Measurements from ENCODE around the gene SPEG.

SPEG gene

GRCh38 chr2:219499555-219499954, 64.9 kb downstream of the SPEG start:
- DNase-seq, result no peak

GRCh38 chr2:219500135-219500534, 65.5 kb downstream of the SPEG start:
- no peak for DNase-seq

GRCh38 chr2:219501849-219502248, 67.2 kb downstream of the SPEG start:
- DNase-seq, result no peak

GRCh38 chr2:219502618-219503017, 68.0 kb downstream of the SPEG start:
- no peak for DNase-seq

GRCh38 chr2:219505585-219505984, 70.9 kb downstream of the SPEG start:
- DNase-seq, result no peak

- no peak for DNase-seq
Measured at GRCh38 chr2:219506153-219506801, 71.6 kb downstream of the SPEG start.

GRCh38 chr2:219506802-219507526, 72.3 kb downstream of the SPEG start:
- DNase-seq, result no peak

- DNase-seq, result no peak
Measured at GRCh38 chr2:219507581-219508443, 73.2 kb downstream of the SPEG start.

- DNase-seq, result no peak
Measured at GRCh38 chr2:219508444-219508734, 73.7 kb downstream of the SPEG start.

GRCh38 chr2:219508971-219509779, 74.5 kb downstream of the SPEG start:
- no peak for DNase-seq

GRCh38 chr2:219509780-219510511, 75.3 kb downstream of the SPEG start:
- peak; percentile 34 for DNase-seq

GRCh38 chr2:219510512-219511135, 76.0 kb downstream of the SPEG start:
- DNase-seq, result no peak

- no peak for DNase-seq
Measured at GRCh38 chr2:219511547-219512325, 77.1 kb downstream of the SPEG start.

- no peak for DNase-seq
Measured at GRCh38 chr2:219512524-219513216, 78.0 kb downstream of the SPEG start.

- no peak for DNase-seq
Measured at GRCh38 chr2:219513787-219514186, 79.1 kb downstream of the SPEG start.

GRCh38 chr2:219514196-219514761, 79.6 kb downstream of the SPEG start, which contains the start of gene ASIC4:
Gene ASIC4 (plus strand): TSS chr2:219514482. CDS start chr2:219514725, 243 bp downstream.
- no peak for DNase-seq

- no peak for DNase-seq
Measured at GRCh38 chr2:219514836-219515235, 80.2 kb downstream of the SPEG start.

- DNase-seq, result no peak
Measured at GRCh38 chr2:219515874-219516629, 81.4 kb downstream of the SPEG start.

GRCh38 chr2:219516888-219517287, 82.2 kb downstream of the SPEG start:
- no peak for DNase-seq
